ENCODE data around the gene NYAP1.
"Not testable (repeated sequence)": the region's sequence is repeated elsewhere in the genome, so short reads cannot be mapped to it uniquely, and the experiment has no call there.

The NYAP1 gene

DNA sequence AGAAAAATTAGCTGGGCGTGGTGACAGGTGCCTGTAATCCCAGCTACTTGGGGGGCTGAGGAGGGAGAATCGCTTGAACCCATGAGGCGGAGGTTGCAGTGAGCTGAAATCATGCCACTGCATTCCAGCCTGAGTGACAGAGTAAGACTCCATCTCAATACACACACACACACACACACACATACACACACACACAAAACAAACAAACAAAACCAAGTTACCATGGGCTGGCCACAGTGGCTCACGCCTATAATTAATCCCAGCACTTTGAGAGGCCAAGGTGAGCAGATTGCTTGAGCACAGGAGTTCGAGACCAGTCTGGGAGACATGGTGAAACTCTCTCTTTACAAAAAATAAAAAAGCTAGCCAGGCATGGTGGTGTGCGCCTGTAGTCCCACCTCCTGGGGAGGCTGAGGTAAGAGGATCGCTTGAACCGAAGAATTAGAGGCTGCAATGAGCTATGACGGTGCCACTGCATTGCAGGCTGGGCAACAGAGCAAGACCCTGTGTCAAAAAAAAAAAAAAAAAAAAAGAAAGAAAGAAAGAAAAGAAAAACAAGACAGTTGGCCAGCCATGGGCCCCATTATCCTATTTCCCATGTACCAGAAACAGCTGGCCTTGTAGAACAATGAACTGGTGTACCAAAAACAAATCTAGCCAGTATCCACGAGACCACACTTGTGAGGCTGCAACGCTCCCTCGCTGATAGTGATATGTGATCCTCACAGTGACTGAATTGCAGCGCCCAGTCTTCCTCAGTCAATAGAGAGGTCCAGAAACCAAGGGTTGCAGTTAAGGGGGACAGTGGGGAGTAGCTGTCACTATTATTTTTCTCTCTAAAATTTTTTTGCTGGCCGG is 48.7 kb downstream of the NYAP1 start:
- Mint-ChIP-seq H3K27me3 (no peaks in the 10 kb centered on the region), H3K4me3 (no peak overlapping the region), H3K27ac (no peak overlapping the region), H3K4me1 (ENCODE audit: low read depth) (peaks cover under 1% of the 10 kb centered on the region), H3K9me3 (ENCODE audit: low read depth) (no peaks in the 10 kb centered on the region), H3K36me3 (no peaks in the 10 kb centered on the region)

DNA sequence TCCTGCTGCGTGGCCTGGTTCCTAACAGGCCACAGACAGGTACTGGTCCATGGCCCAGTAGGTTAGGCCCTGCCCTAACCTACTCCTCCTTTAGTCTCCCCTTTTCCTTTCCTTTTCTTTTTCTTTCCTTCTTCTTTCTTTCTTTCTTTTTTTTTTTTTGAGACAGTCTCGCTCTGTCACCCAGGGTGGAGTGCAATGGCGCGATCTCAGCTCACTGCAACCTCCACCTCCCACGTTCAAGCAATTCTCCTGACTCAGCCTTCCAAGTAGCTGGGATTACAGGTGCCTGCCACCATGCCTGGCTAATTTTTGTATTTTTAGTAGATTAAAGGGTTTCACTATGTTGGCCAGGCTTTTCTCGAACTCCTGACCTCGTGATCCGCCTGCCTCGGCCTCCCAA is 52.3 kb downstream of the NYAP1 start:
- H3K9me3 Mint-ChIP-seq (ENCODE audit: low read depth); H3K27ac Mint-ChIP-seq; H3K4me3 Mint-ChIP-seq; H3K36me3 Mint-ChIP-seq; H3K27me3 Mint-ChIP-seq: not testable (repeated sequence)
- H3K4me1 Mint-ChIP-seq (ENCODE audit: low read depth), result peaks cover 21% of the 10 kb centered on the region

DNA sequence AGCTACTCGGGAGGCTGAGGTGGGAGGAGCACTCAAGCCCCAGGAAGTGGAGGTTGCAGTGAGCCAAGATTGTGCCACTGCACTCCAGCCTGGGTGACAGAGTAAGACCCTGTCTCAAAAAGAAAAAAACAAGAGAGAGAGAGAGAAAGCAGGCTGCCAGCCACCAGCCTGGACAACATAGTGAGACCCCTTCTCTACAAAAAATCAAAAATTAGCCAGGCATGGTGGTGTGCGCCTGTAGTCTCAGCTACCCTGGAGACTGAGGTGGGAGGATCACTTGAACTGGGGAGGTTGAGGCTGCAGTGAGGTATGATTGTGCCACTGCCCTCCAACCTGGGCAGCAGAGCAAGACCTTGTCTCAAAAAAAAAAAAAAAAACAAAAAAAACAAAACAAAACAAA is 53.0 kb downstream of the NYAP1 start:
- Mint-ChIP-seq H3K27ac (peak overlapping the region; percentile 46), H3K4me1 (ENCODE audit: low read depth) (peaks cover 28% of the 10 kb centered on the region)
- H3K4me3 Mint-ChIP-seq; H3K27me3 Mint-ChIP-seq; H3K9me3 Mint-ChIP-seq (ENCODE audit: low read depth); H3K36me3 Mint-ChIP-seq: not testable (repeated sequence)

DNA sequence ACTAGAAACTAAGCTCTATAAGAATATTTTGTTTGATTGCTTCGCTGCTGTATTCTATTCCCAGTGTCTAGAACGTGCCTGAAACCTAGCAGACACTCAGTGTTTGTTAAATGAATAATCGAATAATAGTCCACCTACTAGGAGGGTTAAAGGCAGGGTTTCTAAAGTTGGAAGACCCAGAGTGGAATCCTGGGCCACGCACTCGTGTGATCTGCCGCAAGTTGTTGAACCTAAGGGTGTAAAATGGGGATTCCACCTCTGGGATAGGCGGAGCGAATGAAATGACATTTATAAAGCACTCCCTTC is 54.6 kb downstream of the NYAP1 start:
- Mint-ChIP-seq H3K4me1 (ENCODE audit: low read depth) (peaks cover 43% of the 10 kb centered on the region), H3K4me3 (peak overlapping the region; percentile 99), H3K36me3 (no peaks in the 10 kb centered on the region), H3K27ac (peak overlapping the region; percentile 93), H3K9me3 (ENCODE audit: low read depth) (no peaks in the 10 kb centered on the region), H3K27me3 (no peaks in the 10 kb centered on the region)

DNA sequence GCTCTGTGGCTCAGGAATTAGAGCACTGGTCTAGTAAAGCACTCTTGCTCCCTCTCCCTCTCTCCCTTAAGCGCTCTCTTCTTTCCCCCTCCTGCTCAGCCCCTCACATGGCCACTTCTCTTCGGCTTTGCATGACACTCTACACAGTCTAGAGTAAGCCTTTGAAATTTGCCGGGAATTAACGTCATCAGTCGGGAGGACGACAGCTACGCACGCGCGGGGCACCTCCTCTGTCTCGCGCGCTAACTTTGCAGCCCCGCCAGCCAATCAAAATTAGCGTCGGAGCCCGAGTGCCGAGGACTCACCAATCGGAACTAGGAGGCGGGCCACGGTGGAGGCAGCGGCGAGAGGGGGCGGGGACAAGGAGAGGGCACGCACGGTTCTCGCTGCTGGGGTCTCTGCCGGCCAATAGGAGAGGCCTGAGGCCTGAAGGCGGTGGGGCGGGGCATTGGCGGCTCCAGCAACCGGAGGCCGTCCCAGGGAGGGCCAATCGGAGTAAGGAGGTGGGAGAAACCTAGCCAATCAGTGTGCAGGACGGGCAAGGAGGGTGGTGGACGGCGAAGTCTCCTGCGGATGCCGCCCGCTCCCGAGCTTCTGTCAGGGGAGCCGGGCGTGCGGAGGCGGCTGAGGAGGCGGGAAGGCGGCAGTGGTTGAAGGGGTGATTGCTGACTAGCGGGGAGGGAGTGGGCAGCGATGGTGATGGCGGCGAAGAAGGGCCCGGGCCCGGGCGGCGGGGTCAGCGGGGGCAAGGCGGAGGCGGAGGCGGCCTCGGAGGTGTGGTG is 55.1 kb downstream of the NYAP1 start, which contains the start of gene AGFG2:
TSS of gene AGFG2 (plus strand) at position 550 of the 782 bp plus-strand sequence. CDS start at position 694, 144 bp downstream.
- Mint-ChIP-seq H3K4me1 (ENCODE audit: low read depth) (peaks cover 48% of the 10 kb centered on the region), H3K27ac (peak within 1 kb of the TSS; percentile 93), H3K36me3 (no peaks in the 10 kb centered on the region), H3K27me3 (no peaks in the 10 kb centered on the region), H3K4me3 (peak within 1 kb of the TSS; percentile 99), H3K9me3 (ENCODE audit: low read depth) (no peaks in the 10 kb centered on the region)

DNA sequence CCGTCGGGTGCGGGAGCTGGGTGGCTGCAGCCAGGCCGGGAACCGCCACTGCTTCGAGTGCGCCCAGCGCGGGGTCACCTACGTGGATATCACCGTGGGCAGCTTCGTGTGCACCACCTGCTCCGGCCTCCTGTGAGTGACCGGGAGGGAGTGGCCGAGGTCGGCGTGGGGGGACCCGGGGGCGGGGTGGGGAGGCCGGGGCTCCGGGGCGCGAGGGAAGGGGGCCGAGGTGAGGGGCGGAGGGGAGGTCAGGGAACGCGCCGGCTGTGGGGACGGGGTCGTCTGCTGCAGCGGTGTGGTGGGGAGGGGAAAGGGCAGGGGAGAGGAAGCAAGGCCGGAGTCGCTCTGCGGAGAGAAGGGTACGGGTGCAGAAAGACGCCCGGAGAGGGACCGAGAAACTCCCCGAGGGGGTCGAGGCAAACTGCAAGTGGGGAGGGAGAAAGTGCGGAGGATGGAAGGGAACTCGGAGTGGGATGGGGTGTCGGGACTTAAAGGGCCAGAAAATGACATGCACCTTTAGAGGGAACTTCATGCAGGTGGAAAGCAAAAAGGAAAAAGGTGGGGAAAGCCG is 55.8 kb downstream of the NYAP1 start:
- no peaks in the 10 kb centered on the region for H3K9me3 Mint-ChIP-seq (ENCODE audit: low read depth)
- H3K4me1 Mint-ChIP-seq (ENCODE audit: low read depth), result peaks cover 55% of the 10 kb centered on the region
- H3K4me3 Mint-ChIP-seq, result peak overlapping the region; percentile 99
- H3K27ac Mint-ChIP-seq, result peak overlapping the region; percentile 93
- no peaks in the 10 kb centered on the region for H3K36me3 Mint-ChIP-seq
- H3K27me3 Mint-ChIP-seq, result no peaks in the 10 kb centered on the region

DNA sequence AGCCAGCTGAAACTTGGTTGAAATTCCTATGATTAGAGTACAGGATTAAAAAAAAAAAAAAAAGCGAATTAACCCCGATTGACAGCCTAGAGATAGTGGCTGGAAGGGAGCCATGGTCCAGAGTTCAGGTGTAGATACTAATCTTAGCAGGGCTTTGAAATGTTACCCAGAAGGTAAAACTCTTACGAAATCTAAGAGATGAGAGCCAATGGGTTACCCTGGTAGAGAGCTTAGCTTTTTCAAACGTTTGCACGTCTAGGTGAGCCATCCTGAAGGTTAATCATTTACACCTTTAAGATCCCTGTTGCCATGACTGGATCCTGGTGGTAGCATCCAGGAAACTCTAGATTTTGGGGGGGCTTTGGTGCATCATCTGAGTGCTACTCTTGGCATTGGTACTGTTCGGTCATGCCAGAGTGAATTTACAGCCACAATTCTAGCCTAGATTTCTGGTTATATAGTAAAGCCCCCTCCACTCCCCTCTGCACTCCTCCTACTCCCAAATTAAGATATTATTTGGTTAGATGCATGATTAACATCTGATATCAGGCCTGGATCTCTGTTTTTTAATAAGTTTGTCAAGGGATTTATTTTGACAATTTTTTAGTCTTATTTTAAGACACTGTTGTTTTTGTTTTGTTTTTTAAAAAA is 56.5 kb downstream of the NYAP1 start:
- Mint-ChIP-seq H3K4me3 (peak overlapping the region; percentile 94), H3K9me3 (ENCODE audit: low read depth) (no peaks in the 10 kb centered on the region), H3K27ac (peak overlapping the region; percentile 77), H3K27me3 (no peaks in the 10 kb centered on the region), H3K36me3 (no peaks in the 10 kb centered on the region), H3K4me1 (ENCODE audit: low read depth) (peaks cover 62% of the 10 kb centered on the region)

DNA sequence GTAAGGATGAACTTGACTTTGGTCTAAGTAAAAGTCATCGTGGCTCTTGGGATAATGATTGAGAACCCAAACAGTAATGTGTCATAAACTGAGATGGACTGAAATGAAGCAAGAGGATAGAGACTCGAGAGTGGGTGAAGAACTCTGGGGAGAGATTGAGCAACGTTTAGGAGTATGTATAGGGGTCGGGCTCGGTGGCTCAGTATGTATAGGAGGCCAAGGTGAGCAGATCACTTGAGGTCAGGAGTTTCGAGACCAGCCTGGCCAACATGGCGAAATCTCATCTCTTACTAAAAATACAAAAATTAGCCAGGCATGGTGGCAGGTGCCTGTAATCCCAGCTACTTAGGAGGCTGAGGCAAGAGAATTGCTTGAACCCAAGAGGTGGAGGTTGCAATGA is 57.6 kb downstream of the NYAP1 start:
- H3K9me3 Mint-ChIP-seq (ENCODE audit: low read depth); H3K36me3 Mint-ChIP-seq; H3K27me3 Mint-ChIP-seq: not testable (repeated sequence)
- peak overlapping the region; percentile 59 for H3K27ac Mint-ChIP-seq
- H3K4me3 Mint-ChIP-seq, result peak overlapping the region; percentile 71
- H3K4me1 Mint-ChIP-seq (ENCODE audit: low read depth), result peaks cover 73% of the 10 kb centered on the region

DNA sequence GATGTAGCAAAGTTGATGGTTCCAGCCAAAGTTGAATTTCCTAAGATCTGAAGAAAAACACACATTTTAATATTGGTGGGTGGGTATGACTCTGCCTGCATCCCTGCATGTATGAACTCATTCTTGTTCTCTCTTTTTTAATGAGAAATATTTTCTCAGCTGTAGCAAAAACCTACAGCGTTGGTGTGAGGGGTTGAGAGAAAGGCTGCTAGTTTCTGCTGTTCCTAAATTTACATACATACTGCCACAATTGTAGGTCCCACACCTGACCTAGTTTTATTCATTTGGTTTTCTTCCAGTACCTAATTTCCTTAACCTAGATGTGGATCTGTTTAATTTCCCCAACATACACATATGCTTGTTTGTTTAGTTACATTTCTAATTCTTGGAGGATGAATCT is 59.9 kb downstream of the NYAP1 start:
- peak overlapping the region; percentile 99 for H3K27ac Mint-ChIP-seq
- no peaks in the 10 kb centered on the region for H3K36me3 Mint-ChIP-seq
- H3K4me3 Mint-ChIP-seq, result peak overlapping the region; percentile 85
- no peaks in the 10 kb centered on the region for H3K9me3 Mint-ChIP-seq (ENCODE audit: low read depth)
- H3K4me1 Mint-ChIP-seq (ENCODE audit: low read depth), result peaks cover 88% of the 10 kb centered on the region
- H3K27me3 Mint-ChIP-seq, result no peaks in the 10 kb centered on the region

DNA sequence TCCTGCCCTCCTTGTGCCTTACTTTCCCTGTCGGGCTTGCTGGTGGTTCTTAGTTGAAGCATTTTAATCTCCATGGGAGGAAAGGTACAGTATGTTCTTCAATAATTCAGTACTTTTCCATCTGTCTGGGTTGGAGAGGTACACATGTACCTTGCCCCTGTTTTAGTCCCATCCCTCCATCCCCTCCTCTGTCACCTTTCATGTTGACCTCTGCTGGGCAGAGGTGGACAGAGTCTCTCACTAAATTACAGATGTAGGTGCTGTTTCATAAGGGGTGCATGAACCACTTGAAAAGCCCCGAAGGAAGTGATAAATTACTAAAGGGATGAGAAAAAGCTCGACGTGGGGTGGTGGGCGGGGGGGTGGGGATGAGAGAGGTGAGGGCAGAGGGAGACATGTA is 60.7 kb downstream of the NYAP1 start:
- no peaks in the 10 kb centered on the region for H3K9me3 Mint-ChIP-seq (ENCODE audit: low read depth)
- peak overlapping the region; percentile 85 for H3K4me3 Mint-ChIP-seq
- H3K36me3 Mint-ChIP-seq, result no peaks in the 10 kb centered on the region
- H3K27me3 Mint-ChIP-seq, result no peaks in the 10 kb centered on the region
- peaks cover 91% of the 10 kb centered on the region for H3K4me1 Mint-ChIP-seq (ENCODE audit: low read depth)
- H3K27ac Mint-ChIP-seq, result peak overlapping the region; percentile 99
